ENCODE data around the gene FDXR.

The FDXR gene

GRCh38 chr17:74850310-74850709, 22.5 kb downstream of the FDXR start:
- no peaks in the 10 kb centered on the region for H3K36me3 ChIP-seq (ENCODE audit: control insufficient read depth, insufficient read depth, low read length)
- H3K4me3 ChIP-seq (replicated peaks; ENCODE audit: low read depth, low read length) = no peak overlapping the region
- no peak for TF ChIP-seq CTCF (IDR thresholded peaks at IDR 0.05; ENCODE audit: insufficient read depth, low read length, poor library complexity, severe bottlenecking)
- no peaks in the 10 kb centered on the region; the same call in none of the 2 replicates for H3K27me3 ChIP-seq (replicated peaks; ENCODE audit: control insufficient read depth, insufficient read depth, low read length)
- no peak for DNase-seq (ENCODE audit: extremely low read depth, insufficient read length)

GRCh38 chr17:74848656-74849399, 24.0 kb downstream of the FDXR start:
- no peak for TF ChIP-seq CTCF (IDR thresholded peaks at IDR 0.05; ENCODE audit: insufficient read depth, low read length, poor library complexity, severe bottlenecking)
- DNase-seq (ENCODE audit: extremely low read depth, insufficient read length) = no peak
- no peak overlapping the region for H3K4me3 ChIP-seq (replicated peaks; ENCODE audit: low read depth, low read length)
- no peaks in the 10 kb centered on the region; the same call in 1 of the 2 replicates for H3K27me3 ChIP-seq (replicated peaks; ENCODE audit: control insufficient read depth, insufficient read depth, low read length)
- H3K36me3 ChIP-seq (ENCODE audit: control insufficient read depth, insufficient read depth, low read length) = no peaks in the 10 kb centered on the region

DNA sequence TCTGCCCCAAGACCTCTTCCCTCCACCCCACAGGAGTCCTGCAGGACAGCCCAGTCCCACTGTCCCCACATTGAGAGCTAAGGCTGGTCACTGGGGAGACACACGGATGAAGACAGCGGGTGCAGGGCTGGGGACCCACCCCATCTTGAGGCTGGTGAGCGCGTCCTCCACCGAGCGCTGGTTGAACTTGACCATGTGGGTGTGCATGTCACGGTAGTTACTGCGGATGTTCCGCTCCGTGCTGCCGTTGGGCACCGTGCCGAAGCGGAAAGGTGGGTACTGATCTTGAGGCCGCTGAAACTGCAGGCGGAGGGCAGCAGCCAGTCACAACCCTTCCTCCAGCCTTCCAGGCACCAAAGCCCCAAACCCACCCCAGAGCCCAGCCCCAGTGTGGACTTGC, 26.2 kb downstream of the FDXR start:
- no peaks in the 10 kb centered on the region; the same call in 1 of the 2 replicates for H3K27me3 ChIP-seq (replicated peaks; ENCODE audit: control insufficient read depth, insufficient read depth, low read length)

GRCh38 chr17:74843352-74843627, 29.5 kb downstream of the FDXR start:
- H3K27me3 ChIP-seq (replicated peaks; ENCODE audit: control insufficient read depth, insufficient read depth, low read length) = no peaks in the 10 kb centered on the region
- H3K36me3 ChIP-seq (ENCODE audit: control insufficient read depth, insufficient read depth, low read length) = peaks cover 1% of the 10 kb centered on the region; the same call in 1 of the 2 replicates
- TF ChIP-seq CTCF (IDR thresholded peaks at IDR 0.05; ENCODE audit: insufficient read depth, low read length, poor library complexity, severe bottlenecking) = no peak
- H3K4me3 ChIP-seq (replicated peaks; ENCODE audit: low read depth, low read length) = no peak overlapping the region
- DNase-seq (ENCODE audit: extremely low read depth, insufficient read length) = no peak

More for the DNA sequence above, 26.2 kb downstream of the FDXR start:
- no peak for TF ChIP-seq CTCF (IDR thresholded peaks at IDR 0.05; ENCODE audit: insufficient read depth, low read length, poor library complexity, severe bottlenecking)
- no peak for DNase-seq (ENCODE audit: extremely low read depth, insufficient read length)
- Histone ChIP-seq H3K4me3 (replicated peaks; ENCODE audit: low read depth, low read length) (no peak overlapping the region), H3K36me3 (ENCODE audit: control insufficient read depth, insufficient read depth, low read length) (no peaks in the 10 kb centered on the region)

DNA sequence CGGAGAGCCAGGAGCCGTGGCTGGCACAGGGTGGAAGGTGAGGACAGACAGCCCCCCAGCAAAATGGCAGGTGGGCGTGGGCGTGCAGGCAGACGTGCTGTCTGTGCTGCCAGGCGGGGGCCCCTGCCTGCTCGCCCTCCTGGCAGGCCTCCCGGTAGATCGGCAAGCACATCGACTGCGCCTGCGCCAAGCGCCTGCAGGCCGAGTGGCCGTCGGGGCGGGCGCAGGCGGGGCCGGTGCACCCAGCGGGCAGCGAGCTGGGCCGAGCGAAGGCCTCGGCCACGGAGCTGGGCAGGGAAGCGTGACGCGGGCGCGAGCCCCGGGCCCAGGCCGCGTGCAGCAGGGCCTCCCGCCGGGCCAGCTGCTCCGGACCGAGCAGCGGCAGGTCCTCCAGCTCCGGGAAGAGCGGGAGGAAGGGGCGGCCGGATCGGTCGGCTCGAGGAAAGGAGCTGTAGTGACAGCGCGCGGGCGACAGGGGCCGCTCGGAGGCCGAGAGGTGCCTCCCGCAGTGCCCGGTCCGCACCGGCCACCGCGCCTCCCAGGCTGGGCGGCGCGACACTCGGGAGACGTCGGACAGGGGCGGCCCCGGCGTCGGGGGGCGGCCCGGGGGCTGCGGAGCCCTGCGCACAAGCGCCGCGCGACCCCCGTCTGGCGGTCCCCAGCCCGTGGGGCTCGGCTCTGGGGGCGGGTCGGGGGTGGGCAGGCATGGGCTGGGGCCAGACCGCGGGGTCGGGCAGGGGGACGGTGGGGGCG, 30.0 kb downstream of the FDXR start:
- no peak for TF ChIP-seq CTCF (IDR thresholded peaks at IDR 0.05; ENCODE audit: insufficient read depth, low read length, poor library complexity, severe bottlenecking)

More for the DNA sequence above, 30.0 kb downstream of the FDXR start:
- Histone ChIP-seq H3K4me3 (replicated peaks; ENCODE audit: low read depth, low read length) (no peak overlapping the region), H3K36me3 (ENCODE audit: control insufficient read depth, insufficient read depth, low read length) (peaks cover 1% of the 10 kb centered on the region; the same call in 1 of the 2 replicates), H3K27me3 (replicated peaks; ENCODE audit: control insufficient read depth, insufficient read depth, low read length) (no peaks in the 10 kb centered on the region)
- no peak for DNase-seq (ENCODE audit: extremely low read depth, insufficient read length)

Data from GM06990 (cell line).